GM19023 (cell line): ENCODE measurements around the gene MCUB.

Experiments used
- ATAC-seq: cut with Tn5 transposase; IDR thresholded peaks from one replicate; pipeline ENCODE4 v1.9.1; 2021; ENCODE audit warnings: mild to moderate bottlenecking, moderate library complexity; ENCODE audit not compliant: unreplicated experiment

MCUB gene

GRCh38 chr4:109627361-109627760, 67.3 kb downstream of the MCUB start:
- ATAC-seq, result no peak

- no peak for ATAC-seq
Observed at GRCh38 chr4:109629775-109630174, 69.7 kb downstream of the MCUB start.

DNA sequence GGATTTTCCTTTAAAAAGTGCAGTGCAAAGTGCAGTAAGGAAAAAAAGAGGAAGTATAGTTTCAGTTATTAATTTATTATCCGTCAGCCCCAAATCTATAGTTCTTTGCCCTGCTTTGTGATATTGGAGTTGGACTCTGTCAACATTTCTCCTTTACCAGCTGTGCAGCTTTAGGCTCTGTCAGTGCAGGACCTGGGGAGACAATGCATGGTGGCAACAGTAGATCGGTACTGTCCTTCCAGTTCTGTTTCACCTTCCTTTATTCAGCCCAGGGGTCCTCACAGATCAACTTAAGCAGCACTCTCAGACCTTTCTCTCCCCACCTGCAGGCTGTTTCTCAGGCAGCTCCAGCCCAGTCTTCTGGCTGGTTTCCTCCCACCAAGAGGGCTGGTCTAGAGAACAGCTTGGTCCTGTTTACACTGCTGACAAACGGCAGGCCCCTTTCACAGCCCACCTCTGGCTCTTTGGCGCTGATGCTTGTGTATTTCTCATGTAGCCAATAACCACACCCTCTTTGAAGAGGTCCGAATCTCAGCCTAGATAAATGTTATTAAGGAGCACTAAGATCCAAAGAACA, 71.6 kb downstream of the MCUB start:
- no peak for ATAC-seq

DNA sequence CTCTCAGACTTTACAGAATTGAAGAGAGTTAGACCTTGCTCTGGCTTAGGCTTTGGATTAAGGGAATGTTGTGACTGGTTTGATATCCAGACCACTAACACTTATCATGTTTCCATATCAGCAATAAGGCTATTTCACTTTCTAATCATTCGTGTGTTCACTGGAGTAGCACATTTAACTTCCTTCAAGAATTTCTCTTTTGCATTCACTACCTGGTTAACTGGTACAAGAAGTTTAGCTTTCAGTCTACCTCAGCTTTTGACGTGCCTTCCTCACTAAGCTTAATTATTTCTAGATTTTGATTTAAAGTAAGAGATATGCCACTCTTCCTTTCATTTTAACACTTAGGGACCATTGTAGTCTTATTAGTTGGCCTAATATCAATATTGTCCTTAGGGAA, 80.6 kb downstream of the MCUB start:
- no peak for ATAC-seq

- ATAC-seq, result no peak
Observed at GRCh38 chr4:109645874-109646710, 86.0 kb downstream of the MCUB start.

GRCh38 chr4:109648266-109648996, 88.4 kb downstream of the MCUB start:
- ATAC-seq, result peak; percentile 36

DNA sequence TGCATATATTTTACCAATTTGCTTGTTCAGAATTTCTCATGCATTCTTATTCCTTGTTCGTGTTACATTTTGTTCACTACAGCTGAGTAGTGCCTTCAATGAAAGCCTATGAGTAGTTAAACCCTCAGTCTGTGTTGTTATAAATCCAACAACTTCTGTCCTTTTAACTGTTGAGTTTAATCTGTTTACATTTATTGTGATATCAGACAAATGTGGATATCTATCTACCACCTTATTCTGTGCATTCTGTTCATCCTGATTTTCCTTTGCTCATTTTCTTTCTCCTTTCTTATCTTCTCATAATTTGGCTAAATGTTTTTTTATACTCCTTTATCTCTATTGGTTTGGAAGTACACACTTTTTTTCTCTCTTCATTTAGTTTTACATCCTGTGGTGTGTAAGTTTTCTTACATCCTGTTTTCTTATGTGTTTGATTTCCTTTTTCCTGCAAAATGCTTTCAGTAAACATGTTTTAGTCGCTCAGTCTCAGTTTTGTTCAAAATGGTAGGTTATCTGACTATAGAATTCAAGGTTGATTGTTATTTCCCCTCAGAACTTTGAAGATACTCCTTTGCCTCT, 89.0 kb downstream of the MCUB start:
- no peak for ATAC-seq

GRCh38 chr4:109649872-109650271, 89.8 kb downstream of the MCUB start:
- peak; percentile 80 for ATAC-seq

- no peak for ATAC-seq
Observed at GRCh38 chr4:109655396-109655795, 95.3 kb downstream of the MCUB start.

DNA sequence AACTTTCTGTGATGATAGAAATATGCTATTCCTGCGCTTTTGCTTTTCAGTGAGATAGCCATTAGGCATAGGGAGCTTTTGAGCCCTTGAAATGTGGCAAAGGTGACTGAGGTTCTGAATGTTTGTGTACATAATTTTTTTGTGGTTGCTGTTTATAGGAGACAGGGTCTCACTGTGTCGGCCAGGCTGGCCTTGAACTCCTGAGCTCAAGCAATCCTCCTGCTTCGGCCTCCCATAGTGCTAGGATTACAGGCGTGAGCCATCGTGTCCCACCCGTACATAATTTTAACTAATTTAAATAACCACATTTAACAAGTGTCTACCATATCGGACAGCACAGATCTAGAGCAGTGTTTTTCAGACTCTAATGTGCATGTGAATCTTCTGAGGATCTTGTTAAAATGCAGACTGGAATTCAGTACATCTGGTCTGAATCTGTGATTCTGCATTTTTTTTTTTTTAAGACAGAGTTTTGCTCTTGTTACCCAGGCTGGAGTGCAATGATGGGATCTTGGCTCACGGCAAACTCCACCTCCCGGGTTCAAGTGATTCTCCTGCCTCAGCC, 97.9 kb downstream of the MCUB start:
- no peak for ATAC-seq

GRCh38 chr4:109658871-109659410, 98.9 kb downstream of the MCUB start:
- no peak for ATAC-seq

DNA sequence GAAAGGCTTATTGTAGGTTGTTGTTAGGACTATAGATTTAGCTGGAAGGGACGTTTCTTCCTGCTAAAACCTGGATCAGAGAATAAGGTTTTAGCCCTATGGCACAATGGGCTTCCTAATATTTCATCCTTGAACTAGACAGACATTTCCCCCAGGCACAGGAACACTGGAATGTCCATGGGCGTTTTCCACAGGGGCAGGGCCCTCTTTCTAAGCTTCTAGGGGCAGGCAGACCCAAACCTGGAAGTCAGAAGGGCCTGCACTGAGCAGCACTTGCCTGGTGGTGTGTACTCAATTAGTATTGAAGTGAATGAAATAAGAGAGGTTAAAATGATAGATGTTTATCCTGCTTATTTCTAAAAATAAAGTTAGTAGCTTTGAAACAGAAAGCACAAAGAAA, 102.1 kb downstream of the MCUB start:
- ATAC-seq, result no peak

DNA sequence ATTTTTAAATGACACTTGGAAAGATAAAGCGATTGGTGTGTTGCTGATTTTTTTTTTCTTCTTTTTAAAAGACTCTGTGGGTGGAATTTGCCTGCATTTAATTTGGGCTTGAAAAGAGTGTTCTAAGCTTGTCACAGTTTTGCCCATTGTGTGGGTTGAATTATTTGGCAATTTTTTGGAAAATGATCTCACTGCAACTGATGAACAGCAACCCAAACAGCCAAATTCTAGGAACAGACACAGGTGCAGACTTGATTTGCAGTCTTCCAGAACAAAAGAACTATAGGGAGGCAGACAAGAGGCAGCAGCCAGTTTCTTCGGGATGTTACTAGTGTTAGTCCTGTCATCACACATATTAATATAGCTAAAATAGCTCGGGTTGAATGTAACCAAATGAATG, 102.7 kb downstream of the MCUB start:
- no peak for ATAC-seq

- ATAC-seq, result no peak
Observed at GRCh38 chr4:109665783-109666485, 105.9 kb downstream of the MCUB start.

- ATAC-seq, result no peak
Observed at GRCh38 chr4:109671350-109671749, 111.3 kb downstream of the MCUB start.

DNA sequence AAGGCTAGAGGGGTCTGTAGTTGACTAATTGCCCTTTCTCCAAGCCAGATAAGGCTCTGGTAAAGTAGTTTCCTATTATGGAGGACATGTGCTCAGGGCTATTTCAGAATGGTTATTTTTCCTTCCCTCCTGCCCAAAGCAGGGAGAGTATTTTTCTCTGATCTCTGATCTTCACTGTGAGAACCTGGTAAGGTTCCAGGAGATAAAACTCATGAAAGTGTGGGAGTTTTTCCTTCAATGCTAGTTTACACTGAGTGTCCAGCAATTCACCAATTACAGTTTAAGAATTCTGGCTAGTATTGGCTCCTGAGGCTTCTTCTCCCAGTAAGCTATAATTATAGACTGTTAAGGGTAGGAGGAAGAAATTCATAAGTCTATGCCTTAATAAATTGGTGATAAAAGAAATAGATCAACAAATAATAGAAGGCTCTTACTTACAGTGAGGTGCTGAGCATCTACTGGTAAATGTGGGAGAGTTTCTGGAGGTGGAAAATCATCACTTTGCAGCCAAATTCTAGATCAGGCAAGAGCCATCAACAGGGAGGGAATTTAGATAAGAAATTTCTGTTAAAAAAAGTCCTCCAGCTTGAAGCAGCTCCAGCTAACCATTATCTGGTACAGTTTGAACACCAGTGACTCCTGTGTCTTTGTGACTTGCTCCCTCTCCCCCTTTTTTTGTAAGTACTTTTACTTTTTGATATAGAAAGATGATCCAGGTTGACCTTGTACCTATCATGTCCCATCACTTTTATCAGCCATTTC, 112.3 kb downstream of the MCUB start:
- ATAC-seq, result no peak

GRCh38 chr4:109673303-109673702, 113.3 kb downstream of the MCUB start:
- ATAC-seq, result no peak

GRCh38 chr4:109675181-109675580, 115.1 kb downstream of the MCUB start:
- no peak for ATAC-seq

- ATAC-seq, result no peak
Observed at GRCh38 chr4:109675843-109676242, 115.8 kb downstream of the MCUB start.

DNA sequence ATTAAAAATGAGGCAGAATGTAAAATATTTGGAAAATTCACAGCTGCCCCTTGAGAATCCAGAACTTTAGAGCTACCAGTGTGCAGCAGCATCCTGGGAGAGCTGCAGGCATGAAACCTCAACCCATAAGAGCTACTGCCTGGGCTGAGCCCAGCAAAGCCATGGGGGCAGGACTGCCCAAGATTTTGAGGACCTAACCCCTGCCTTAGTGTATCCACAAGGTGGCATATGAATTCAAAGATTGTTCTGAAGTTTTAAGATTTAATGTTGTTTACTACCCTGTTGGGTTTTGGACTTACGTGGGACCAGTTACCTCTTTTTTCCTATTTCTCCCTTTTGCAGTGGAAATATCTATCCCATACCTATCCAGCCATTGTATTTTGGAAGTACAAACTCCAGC, 116.8 kb downstream of the MCUB start:
- ATAC-seq, result no peak
